ENCODE data around the gene BNC1. TPM values are rescaled to one million over a fixed set of nuclear protein-coding genes. Genes with fewer than 3 reads are reported as not detected.

BNC1 gene
- total RNA-seq, 1 experiment from 2014 or later: not detected

- intact Hi-C loops (cut with micrococcal nuclease; ENCODE audit: unreplicated experiment): no loop called here
- Mint-ChIP-seq H3K27ac (ENCODE audit: unreplicated experiment) (no peak overlapping the region), H3K4me1 (ENCODE audit: low read depth, unreplicated experiment) (no peaks in the 10 kb centered on the region), H3K4me3 (ENCODE audit: low read depth, unreplicated experiment) (no peak overlapping the region), H3K9me3 (ENCODE audit: low read depth, unreplicated experiment) (no peaks in the 10 kb centered on the region), H3K27me3 (ENCODE audit: unreplicated experiment) (peaks cover 28% of the 10 kb centered on the region), H3K36me3 (ENCODE audit: insufficient read depth, unreplicated experiment) (no peaks in the 10 kb centered on the region)
- DNase-seq: no peak
- BruUV-seq (replicated peaks): no TSS peak
- TF ChIP-seq, protein P1, sequence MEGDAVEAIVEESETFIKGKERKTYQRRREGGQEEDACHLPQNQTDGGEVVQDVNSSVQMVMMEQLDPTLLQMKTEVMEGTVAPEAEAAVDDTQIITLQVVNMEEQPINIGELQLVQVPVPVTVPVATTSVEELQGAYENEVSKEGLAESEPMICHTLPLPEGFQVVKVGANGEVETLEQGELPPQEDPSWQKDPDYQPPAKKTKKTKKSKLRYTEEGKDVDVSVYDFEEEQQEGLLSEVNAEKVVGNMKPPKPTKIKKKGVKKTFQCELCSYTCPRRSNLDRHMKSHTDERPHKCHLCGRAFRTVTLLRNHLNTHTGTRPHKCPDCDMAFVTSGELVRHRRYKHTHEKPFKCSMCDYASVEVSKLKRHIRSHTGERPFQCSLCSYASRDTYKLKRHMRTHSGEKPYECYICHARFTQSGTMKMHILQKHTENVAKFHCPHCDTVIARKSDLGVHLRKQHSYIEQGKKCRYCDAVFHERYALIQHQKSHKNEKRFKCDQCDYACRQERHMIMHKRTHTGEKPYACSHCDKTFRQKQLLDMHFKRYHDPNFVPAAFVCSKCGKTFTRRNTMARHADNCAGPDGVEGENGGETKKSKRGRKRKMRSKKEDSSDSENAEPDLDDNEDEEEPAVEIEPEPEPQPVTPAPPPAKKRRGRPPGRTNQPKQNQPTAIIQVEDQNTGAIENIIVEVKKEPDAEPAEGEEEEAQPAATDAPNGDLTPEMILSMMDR (IDR thresholded peaks at IDR 0.05; ENCODE audit: unreplicated experiment): no peak
- CTCF ChIA-PET: interaction anchor here (1.6 kb wide), 1 partner anchor 13 kb away, joined by 6 read pairs; no protein-coding TSS in a partner anchor
These were observed 15.0 kb upstream of the BNC1 start for GRCh38 chr15:83299462-83299861.

- Mint-ChIP-seq H3K36me3 (ENCODE audit: insufficient read depth, unreplicated experiment) (no peaks in the 10 kb centered on the region), H3K4me1 (ENCODE audit: low read depth, unreplicated experiment) (no peaks in the 10 kb centered on the region), H3K9me3 (ENCODE audit: low read depth, unreplicated experiment) (no peaks in the 10 kb centered on the region), H3K27me3 (ENCODE audit: unreplicated experiment) (peaks cover 28% of the 10 kb centered on the region), H3K27ac (ENCODE audit: unreplicated experiment) (no peak overlapping the region), H3K4me3 (ENCODE audit: low read depth, unreplicated experiment) (no peak overlapping the region)
- BruUV-seq (replicated peaks): no TSS peak
- intact Hi-C loops (cut with micrococcal nuclease; ENCODE audit: unreplicated experiment): no loop called here
- TF ChIP-seq, protein P1 (IDR thresholded peaks at IDR 0.05; ENCODE audit: unreplicated experiment): no peak
- DNase-seq: no peak
- CTCF ChIA-PET: no interaction called here
These were observed 11.0 kb upstream of the BNC1 start for GRCh38 chr15:83295417-83295816.

DNA sequence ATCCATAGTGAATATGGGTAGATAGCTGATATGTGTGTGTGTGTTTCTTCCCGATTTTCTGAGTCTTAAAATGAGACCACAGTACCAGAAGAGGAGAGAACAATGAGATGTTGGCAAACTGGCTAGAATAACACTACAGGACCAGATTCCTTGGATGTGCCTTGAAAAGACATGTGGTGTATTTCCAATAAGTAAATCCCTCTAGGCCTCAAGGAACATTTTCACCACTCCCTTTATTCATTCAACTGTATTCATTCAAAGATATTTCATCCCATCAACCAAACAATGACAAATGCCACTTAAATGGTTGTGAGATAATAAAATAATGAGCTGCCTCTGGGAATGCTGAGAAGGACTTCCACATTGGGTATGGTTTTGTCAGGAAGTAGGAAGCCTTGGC lies 8.7 kb upstream of the BNC1 start:
- CTCF ChIA-PET: interaction anchor here (1.3 kb wide), 1 partner anchor 12 kb away, joined by 3 read pairs; no protein-coding TSS in a partner anchor
- BruUV-seq (replicated peaks): no TSS peak
- Mint-ChIP-seq H3K27me3 (ENCODE audit: unreplicated experiment) (peaks cover 14% of the 10 kb centered on the region), H3K36me3 (ENCODE audit: insufficient read depth, unreplicated experiment) (no peaks in the 10 kb centered on the region), H3K4me3 (ENCODE audit: low read depth, unreplicated experiment) (no peak overlapping the region), H3K9me3 (ENCODE audit: low read depth, unreplicated experiment) (no peaks in the 10 kb centered on the region), H3K27ac (ENCODE audit: unreplicated experiment) (no peak overlapping the region), H3K4me1 (ENCODE audit: low read depth, unreplicated experiment) (no peaks in the 10 kb centered on the region)
- DNase-seq: no peak
- intact Hi-C loops (cut with micrococcal nuclease; ENCODE audit: unreplicated experiment): no loop called here
- TF ChIP-seq, protein P1 (IDR thresholded peaks at IDR 0.05; ENCODE audit: unreplicated experiment): no peak

DNA sequence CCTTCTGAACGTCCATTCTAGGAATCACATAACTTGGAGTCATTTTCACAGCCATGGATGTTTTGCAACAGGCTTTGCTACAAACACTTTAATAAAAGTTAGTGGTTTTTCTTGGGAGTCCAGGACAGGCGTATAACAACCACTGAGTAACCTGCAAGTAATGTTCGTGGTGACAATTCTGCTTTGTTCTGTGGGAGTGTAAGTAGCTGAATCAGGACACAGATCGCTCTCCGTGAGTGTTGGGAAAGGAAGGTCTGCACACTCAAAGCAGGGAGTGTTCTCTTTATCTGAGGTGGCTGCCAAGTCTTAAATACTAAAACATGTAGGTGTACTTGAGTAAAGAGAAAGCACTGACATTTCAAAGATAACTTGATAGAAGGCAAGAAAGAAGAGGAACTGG lies 7.9 kb upstream of the BNC1 start:
- H3K9me3 Mint-ChIP-seq (ENCODE audit: low read depth, unreplicated experiment): no peaks in the 10 kb centered on the region
- CTCF ChIA-PET: no interaction called here
- BruUV-seq (replicated peaks): no TSS peak
- intact Hi-C loops (cut with micrococcal nuclease; ENCODE audit: unreplicated experiment): no loop called here
- H3K4me3 Mint-ChIP-seq (ENCODE audit: low read depth, unreplicated experiment): no peak overlapping the region
- H3K36me3 Mint-ChIP-seq (ENCODE audit: insufficient read depth, unreplicated experiment): no peaks in the 10 kb centered on the region
- no peak overlapping the region for H3K27ac Mint-ChIP-seq (ENCODE audit: unreplicated experiment)
- no peak for DNase-seq
- peaks cover 14% of the 10 kb centered on the region for H3K27me3 Mint-ChIP-seq (ENCODE audit: unreplicated experiment)
- TF ChIP-seq, protein P1 (IDR thresholded peaks at IDR 0.05; ENCODE audit: unreplicated experiment): no peak
- H3K4me1 Mint-ChIP-seq (ENCODE audit: low read depth, unreplicated experiment): no peaks in the 10 kb centered on the region

Data from Calu3 (cell line).